Astrocyte (in vitro differentiated cells and primary cell): Measurements from ENCODE around the gene ILF3. TPM values are rescaled to one million over a fixed set of nuclear protein-coding genes. Genes with fewer than 3 reads are reported as not detected.

Experiments
- DNase-seq: peaks from one replicate; pipeline ENCODE4 v3.0.0-alpha.2; 2010; ENCODE audit warnings: low read depth
- FAIRE-seq: peaks from 2 replicates; lab custom pipeline; 2011; peaks lifted over from hg19 to GRCh38; lab: Jason Lieb, UNC
- H2AFZ ChIP-seq: 2 replicates; pipeline ENCODE4 v1.6.0; 2012; ENCODE audit warnings: low read depth, low read length, inconsistent platforms
- H3K27ac ChIP-seq: 2 replicates; pipeline ENCODE4 v1.5.1; 2011; ENCODE audit warnings: low read depth, low read length, inconsistent platforms
- H3K27me3 ChIP-seq: 2 replicates; pipeline ENCODE4 v1.6.0; 2011; ENCODE audit warnings: low read length, inconsistent platforms; ENCODE audit not compliant: insufficient read depth
- H3K36me3 ChIP-seq: 2 replicates; pipeline ENCODE4 v1.5.1; 2011; ENCODE audit warnings: low read length, inconsistent platforms; ENCODE audit not compliant: insufficient read depth
- H3K4me1 ChIP-seq: 2 replicates; pipeline ENCODE4 v1.5.1; 2011; ENCODE audit warnings: low read length, inconsistent platforms; ENCODE audit not compliant: insufficient read depth
- H3K4me2 ChIP-seq: 2 replicates; pipeline ENCODE4 v1.6.0; 2012; ENCODE audit warnings: low read length, inconsistent platforms
- H3K4me3 ChIP-seq: 2 replicates; pipeline ENCODE4 v1.5.1; 2011; ENCODE audit warnings: low read depth, mild to moderate bottlenecking, low read length, inconsistent platforms; ENCODE audit not compliant: insufficient read depth
- H3K79me2 ChIP-seq: 2 replicates; pipeline ENCODE4 v1.6.0; 2012; ENCODE audit warnings: mild to moderate bottlenecking, low read length, inconsistent platforms; ENCODE audit not compliant: insufficient read depth
- H3K9ac ChIP-seq: 2 replicates; pipeline ENCODE4 v1.6.0; 2012; ENCODE audit warnings: mild to moderate bottlenecking, low read length, inconsistent platforms
- H3K9me3 ChIP-seq: 2 replicates; pipeline ENCODE4 v1.5.1; 2012; ENCODE audit warnings: low read depth, mild to moderate bottlenecking, low read length, inconsistent platforms; ENCODE audit not compliant: insufficient read depth
- H4K20me1 ChIP-seq: 2 replicates; pipeline ENCODE4 v1.6.0; 2012; ENCODE audit warnings: low read length, inconsistent platforms; ENCODE audit not compliant: insufficient read depth
- H3K27ac Mint-ChIP-seq: one replicate; pipeline ENCODE4 v1.8.0; 2021; ENCODE audit warnings: mild to moderate bottlenecking, mixed read lengths; ENCODE audit not compliant: unreplicated experiment
- H3K27me3 Mint-ChIP-seq: one replicate; pipeline ENCODE4 v1.8.0; 2021; ENCODE audit warnings: low read depth, mixed read lengths; ENCODE audit not compliant: unreplicated experiment
- H3K36me3 Mint-ChIP-seq: one replicate; pipeline ENCODE4 v1.8.0; 2021; ENCODE audit warnings: low read depth, mixed read lengths; ENCODE audit not compliant: unreplicated experiment
- H3K4me1 Mint-ChIP-seq: one replicate; pipeline ENCODE4 v1.8.0; 2021; ENCODE audit warnings: low read depth, mixed read lengths; ENCODE audit not compliant: unreplicated experiment
- H3K4me3 Mint-ChIP-seq: one replicate; pipeline ENCODE4 v1.8.0; 2021; ENCODE audit warnings: mild to moderate bottlenecking, moderate library complexity, mixed read lengths; ENCODE audit not compliant: unreplicated experiment
- H3K9me3 Mint-ChIP-seq: one replicate; pipeline ENCODE4 v1.8.0; 2021; ENCODE audit warnings: mild to moderate bottlenecking, mixed read lengths; ENCODE audit not compliant: unreplicated experiment
- CTCF ChIP-seq: IDR thresholded peaks from 2 replicates; pipeline ENCODE4 v1.5.1; 2011; ENCODE audit warnings: low read depth, mild to moderate bottlenecking, inconsistent platforms, low read length, moderate library complexity; ENCODE audit not compliant: insufficient read depth
- EZH2 ChIP-seq: IDR thresholded peaks from 2 replicates; pipeline ENCODE4 v1.6.1; 2012; ENCODE audit warnings: mild to moderate bottlenecking, low read length, inconsistent platforms; ENCODE audit not compliant: insufficient read depth
- total RNA-seq: library from RNA; stranded (reverse); gene quantifications from 2 replicates; pipeline ENCODE4 v1.2.1, GENCODE V29; 2021

ILF3 gene
- total RNA-seq, 1 donor from 2014 or later = 244 TPM

DNA sequence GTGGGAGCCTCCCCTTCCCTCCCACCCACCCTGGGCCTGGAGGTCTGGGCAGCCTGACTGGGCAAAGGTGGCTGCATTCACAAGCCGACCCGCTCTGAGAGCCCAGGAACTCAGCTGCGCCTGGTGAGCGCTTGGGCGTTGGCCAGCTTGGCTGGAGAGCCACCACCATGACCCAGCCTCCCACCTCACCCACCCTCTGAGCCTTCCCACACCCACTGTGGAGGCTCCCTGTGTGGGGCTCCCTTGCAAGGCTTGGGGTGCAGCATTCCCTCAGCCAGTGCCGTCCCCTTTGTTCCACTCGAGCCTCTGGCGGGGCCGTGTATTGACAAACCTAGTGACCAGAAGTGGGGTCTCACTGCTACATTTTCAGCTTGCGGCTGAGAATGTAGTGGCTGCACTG is 32.0 kb downstream of the ILF3 start:
- no peaks in the 10 kb centered on the region for H3K9me3 ChIP-seq
- no peaks in the 10 kb centered on the region for H3K4me1 Mint-ChIP-seq
- no peaks in the 10 kb centered on the region for H3K27me3 ChIP-seq
- no peak overlapping the region for H3K4me3 ChIP-seq
- H4K20me1 ChIP-seq = peaks cover 98% of the 10 kb centered on the region
- no peak overlapping the region for H3K27ac Mint-ChIP-seq
- H3K4me1 ChIP-seq = peaks cover 12% of the 10 kb centered on the region
- H3K27ac ChIP-seq = peak overlapping the region; percentile 58
- TF ChIP-seq EZH2 (no peak), CTCF (no peak)
- H3K36me3 ChIP-seq = peaks cover 47% of the 10 kb centered on the region
- no peaks in the 10 kb centered on the region for H3K27me3 Mint-ChIP-seq
- H3K4me2 ChIP-seq = peak overlapping the region; percentile 25
- no peak overlapping the region for H3K4me3 Mint-ChIP-seq
- no peak overlapping the region for H2AFZ ChIP-seq
- no peak for DNase-seq
- no peak for FAIRE-seq
- peaks cover 65% of the 10 kb centered on the region for H3K79me2 ChIP-seq
- peaks cover 9% of the 10 kb centered on the region for H3K36me3 Mint-ChIP-seq
- H3K9ac ChIP-seq = peak overlapping the region; percentile 62
- no peaks in the 10 kb centered on the region for H3K9me3 Mint-ChIP-seq

DNA sequence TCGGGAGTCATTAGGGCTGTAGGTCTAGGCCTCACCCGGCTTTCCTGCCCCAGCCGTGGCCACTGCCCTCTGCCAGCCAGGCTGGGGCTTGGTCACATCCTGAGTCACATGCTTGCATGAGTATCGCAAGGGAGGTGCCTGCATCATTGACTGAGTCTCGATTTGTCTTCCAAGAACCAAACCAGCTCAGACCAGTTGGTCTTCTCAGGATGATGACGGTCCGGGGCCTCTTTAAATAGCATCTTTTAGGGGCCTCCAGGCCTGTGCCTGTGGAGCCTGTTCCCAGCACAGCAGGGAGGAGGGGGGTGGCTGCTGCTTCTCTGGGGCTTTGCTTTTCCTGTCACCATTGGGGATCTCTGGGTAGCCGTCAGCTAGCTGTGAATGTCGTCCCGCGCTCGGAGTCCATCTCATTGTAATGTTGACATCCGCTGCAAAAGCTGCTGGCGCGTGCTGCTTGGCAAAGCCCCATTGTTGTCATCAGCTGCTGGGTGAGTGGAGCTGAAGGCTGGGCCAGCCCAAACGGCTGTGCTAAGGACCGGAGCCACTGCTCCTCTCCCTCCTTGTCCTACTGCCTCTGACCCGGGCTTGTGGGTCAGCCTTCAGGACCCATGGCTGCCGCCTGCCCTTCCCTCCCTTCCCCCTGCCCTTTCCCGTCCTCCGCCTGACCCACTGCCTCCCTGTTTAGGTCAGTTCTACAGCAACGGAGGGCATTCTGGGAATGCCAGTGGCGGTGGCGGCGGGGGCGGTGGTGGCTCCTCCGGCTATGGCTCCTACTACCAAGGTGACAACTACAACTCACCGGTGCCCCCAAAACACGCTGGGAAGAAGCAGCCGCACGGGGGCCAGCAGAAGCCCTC is 32.7 kb downstream of the ILF3 start:
- FAIRE-seq = no peak
- peak overlapping the region; percentile 62 for H3K9ac ChIP-seq
- no peak overlapping the region for H3K27ac Mint-ChIP-seq
- H3K27ac ChIP-seq = peak overlapping the region; percentile 66
- no peaks in the 10 kb centered on the region for H3K4me1 Mint-ChIP-seq
- H3K27me3 ChIP-seq = no peaks in the 10 kb centered on the region
- peaks cover 9% of the 10 kb centered on the region for H3K36me3 Mint-ChIP-seq
- peaks cover 2% of the 10 kb centered on the region for H3K9me3 Mint-ChIP-seq
- H3K79me2 ChIP-seq = peaks cover 64% of the 10 kb centered on the region
- no peaks in the 10 kb centered on the region for H3K27me3 Mint-ChIP-seq
- peak; percentile 44 for DNase-seq
- H3K36me3 ChIP-seq = peaks cover 44% of the 10 kb centered on the region
- H3K4me1 ChIP-seq = peaks cover 12% of the 10 kb centered on the region
- TF ChIP-seq EZH2 (no peak), CTCF (no peak)
- H4K20me1 ChIP-seq = peaks cover 98% of the 10 kb centered on the region
- no peaks in the 10 kb centered on the region for H3K9me3 ChIP-seq
- peak overlapping the region; percentile 25 for H3K4me2 ChIP-seq
- H2AFZ ChIP-seq = no peak overlapping the region
- no peak overlapping the region for H3K4me3 ChIP-seq
- no peak overlapping the region for H3K4me3 Mint-ChIP-seq
